Measurements from ENCODE around the gene ADM5. TPM values are rescaled to one million over a fixed set of nuclear protein-coding genes. Genes with fewer than 3 reads are reported as not detected.

ADM5 gene
- total RNA-seq, 1 donor from 2014 or later = 0.53 TPM

GRCh38 chr19:49667473-49667872 is 21.9 kb upstream of the ADM5 start:
- Histone ChIP-seq H3K27me3 (ENCODE audit: control insufficient read depth, insufficient read depth, low read length) (no peaks in the 10 kb centered on the region), H3K4me3 (ENCODE audit: low read depth, low read length) (no peak overlapping the region), H3K36me3 (ENCODE audit: control insufficient read depth, insufficient read depth, low read length) (peaks cover 6% of the 10 kb centered on the region)
- DNase-seq (ENCODE audit: low read depth) (no peak), FAIRE-seq (no peak)
- TF ChIP-seq, protein P1, sequence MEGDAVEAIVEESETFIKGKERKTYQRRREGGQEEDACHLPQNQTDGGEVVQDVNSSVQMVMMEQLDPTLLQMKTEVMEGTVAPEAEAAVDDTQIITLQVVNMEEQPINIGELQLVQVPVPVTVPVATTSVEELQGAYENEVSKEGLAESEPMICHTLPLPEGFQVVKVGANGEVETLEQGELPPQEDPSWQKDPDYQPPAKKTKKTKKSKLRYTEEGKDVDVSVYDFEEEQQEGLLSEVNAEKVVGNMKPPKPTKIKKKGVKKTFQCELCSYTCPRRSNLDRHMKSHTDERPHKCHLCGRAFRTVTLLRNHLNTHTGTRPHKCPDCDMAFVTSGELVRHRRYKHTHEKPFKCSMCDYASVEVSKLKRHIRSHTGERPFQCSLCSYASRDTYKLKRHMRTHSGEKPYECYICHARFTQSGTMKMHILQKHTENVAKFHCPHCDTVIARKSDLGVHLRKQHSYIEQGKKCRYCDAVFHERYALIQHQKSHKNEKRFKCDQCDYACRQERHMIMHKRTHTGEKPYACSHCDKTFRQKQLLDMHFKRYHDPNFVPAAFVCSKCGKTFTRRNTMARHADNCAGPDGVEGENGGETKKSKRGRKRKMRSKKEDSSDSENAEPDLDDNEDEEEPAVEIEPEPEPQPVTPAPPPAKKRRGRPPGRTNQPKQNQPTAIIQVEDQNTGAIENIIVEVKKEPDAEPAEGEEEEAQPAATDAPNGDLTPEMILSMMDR (IDR thresholded peaks at IDR 0.05; ENCODE audit: insufficient read depth, low read length, severe bottlenecking) = no peak

DNA sequence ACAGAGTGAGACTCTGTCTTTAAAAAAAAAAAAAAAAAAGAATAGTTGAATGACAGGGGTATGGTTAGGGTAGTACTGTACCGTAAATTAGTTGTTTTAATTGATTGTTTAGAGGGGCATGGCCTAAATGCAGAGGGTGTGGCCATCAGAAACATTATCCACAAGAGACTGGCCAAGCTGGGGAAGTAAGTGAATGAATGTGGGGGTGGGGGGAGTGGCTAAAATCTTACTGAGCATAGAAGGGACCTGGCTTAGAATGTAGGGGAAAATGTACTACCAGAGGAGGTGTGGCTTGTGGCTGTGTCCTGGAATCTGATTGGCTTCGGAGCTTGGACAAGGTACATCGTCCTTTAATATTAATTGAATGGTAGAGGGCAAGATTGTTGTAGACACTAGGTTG is 19.9 kb upstream of the ADM5 start:
- no peak for FAIRE-seq
- Histone ChIP-seq H3K4me3 (ENCODE audit: low read depth, low read length) (no peak overlapping the region), H3K27me3 (ENCODE audit: control insufficient read depth, insufficient read depth, low read length) (no peaks in the 10 kb centered on the region), H3K36me3 (ENCODE audit: control insufficient read depth, insufficient read depth, low read length) (peaks cover 4% of the 10 kb centered on the region)
- TF ChIP-seq, protein P1 (IDR thresholded peaks at IDR 0.05; ENCODE audit: insufficient read depth, low read length, severe bottlenecking) = no peak
- no peak for DNase-seq (ENCODE audit: low read depth)

DNA sequence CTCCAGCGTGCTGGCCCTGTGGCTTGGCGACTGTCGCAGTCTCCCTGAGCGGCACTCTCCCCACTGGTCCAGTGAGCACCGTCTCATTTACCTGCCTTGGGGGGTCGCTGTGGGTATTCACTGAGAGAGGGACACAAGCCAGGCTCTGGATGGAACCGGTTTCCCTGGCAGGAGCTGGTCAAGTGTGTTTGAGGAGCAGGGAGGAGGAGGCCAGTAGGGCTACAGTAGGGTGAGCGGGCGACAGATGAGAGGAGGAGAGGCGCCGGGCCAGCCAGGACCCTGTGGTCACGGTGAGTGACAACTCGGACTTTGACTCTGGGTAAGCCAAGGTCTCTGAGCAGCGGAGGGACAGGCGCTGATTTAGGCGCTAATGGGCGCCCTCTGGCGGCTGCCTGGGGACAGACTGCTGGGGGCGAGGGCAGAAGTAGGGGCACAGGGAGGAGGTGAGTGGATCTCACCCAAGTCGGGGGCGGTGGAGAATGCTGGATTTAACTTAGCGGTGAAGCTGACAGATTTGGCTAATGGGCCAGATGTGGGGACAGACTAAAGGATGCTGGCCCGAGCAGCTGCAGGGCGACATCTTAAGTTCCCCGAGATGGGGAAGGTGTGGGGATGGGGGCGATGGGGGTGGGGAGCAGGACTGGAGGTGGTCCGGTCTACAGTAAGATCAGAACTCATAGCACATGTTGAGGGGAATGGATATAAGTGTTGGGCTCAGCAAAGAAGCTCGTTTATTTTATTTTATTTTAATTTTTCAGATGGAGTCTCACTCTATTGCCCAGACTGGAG is 17.1 kb upstream of the ADM5 start:
- no peak for FAIRE-seq
- TF ChIP-seq, protein P1 (IDR thresholded peaks at IDR 0.05; ENCODE audit: insufficient read depth, low read length, severe bottlenecking) = peak; percentile 97
- Histone ChIP-seq H3K27me3 (ENCODE audit: control insufficient read depth, insufficient read depth, low read length) (no peaks in the 10 kb centered on the region), H3K36me3 (ENCODE audit: control insufficient read depth, insufficient read depth, low read length) (peaks cover 4% of the 10 kb centered on the region), H3K4me3 (ENCODE audit: low read depth, low read length) (no peak overlapping the region)
- peak; percentile 35 for DNase-seq (ENCODE audit: low read depth)

- no peak for FAIRE-seq
- H3K36me3 ChIP-seq (ENCODE audit: control insufficient read depth, insufficient read depth, low read length) = peaks cover 8% of the 10 kb centered on the region
- peak; percentile 83 for DNase-seq (ENCODE audit: low read depth)
These were observed 13.1 kb upstream of the ADM5 start for GRCh38 chr19:49676136-49676783.

GRCh38 chr19:49676784-49677230 is 12.6 kb upstream of the ADM5 start:
- no peaks in the 10 kb centered on the region for H3K27me3 ChIP-seq (ENCODE audit: control insufficient read depth, insufficient read depth, low read length)
- H3K4me3 ChIP-seq (ENCODE audit: low read depth, low read length) = peak overlapping the region; percentile 100
- H3K36me3 ChIP-seq (ENCODE audit: control insufficient read depth, insufficient read depth, low read length) = peaks cover 10% of the 10 kb centered on the region
- DNase-seq (ENCODE audit: low read depth) = peak; percentile 99
- peak; percentile 95 for FAIRE-seq
- TF ChIP-seq, protein P1 (IDR thresholded peaks at IDR 0.05; ENCODE audit: insufficient read depth, low read length, severe bottlenecking) = no peak

More at GRCh38 chr19:49676136-49676783, 13.1 kb upstream of the ADM5 start:
- TF ChIP-seq, protein P1 (IDR thresholded peaks at IDR 0.05; ENCODE audit: insufficient read depth, low read length, severe bottlenecking) = no peak
- Histone ChIP-seq H3K4me3 (ENCODE audit: low read depth, low read length) (peak overlapping the region; percentile 27), H3K27me3 (ENCODE audit: control insufficient read depth, insufficient read depth, low read length) (no peaks in the 10 kb centered on the region)

Measured in bronchial epithelial cell (primary cell).